ENCODE measurements around the gene ZNF428.

The ZNF428 gene

DNA sequence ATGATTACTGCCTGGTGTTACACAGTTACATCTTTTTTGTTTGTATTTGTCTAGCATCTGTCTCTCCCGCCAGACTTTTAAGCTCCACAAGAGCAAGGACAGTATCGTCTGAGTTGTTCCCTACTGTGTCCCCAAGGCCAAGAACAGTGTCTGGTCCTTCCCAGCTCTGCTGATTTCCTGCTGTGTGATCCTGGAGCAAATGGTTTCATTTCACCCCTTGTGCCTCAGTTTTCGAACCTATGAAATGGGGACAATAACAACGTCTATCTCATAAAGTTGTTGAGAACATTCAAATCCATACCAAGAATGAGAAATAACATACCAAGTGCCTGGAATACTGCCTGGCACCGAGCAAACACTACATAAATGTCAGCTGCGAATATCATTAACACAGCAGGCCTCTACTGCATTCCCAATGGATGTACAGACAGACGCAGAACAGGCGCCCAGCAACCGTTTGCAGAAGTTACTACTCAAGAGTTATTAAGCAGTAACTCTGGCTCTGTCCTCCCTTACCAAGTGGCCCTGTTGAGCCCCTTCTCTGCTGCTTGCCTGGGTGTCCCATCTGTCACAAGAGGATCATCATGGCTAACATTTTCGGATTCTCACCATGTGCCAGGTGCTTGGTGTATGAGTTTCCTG lies 55.5 kb downstream of the ZNF428 start:
- no peak for DNase-seq (ENCODE audit: low read depth)
- TF ChIP-seq, protein P1, sequence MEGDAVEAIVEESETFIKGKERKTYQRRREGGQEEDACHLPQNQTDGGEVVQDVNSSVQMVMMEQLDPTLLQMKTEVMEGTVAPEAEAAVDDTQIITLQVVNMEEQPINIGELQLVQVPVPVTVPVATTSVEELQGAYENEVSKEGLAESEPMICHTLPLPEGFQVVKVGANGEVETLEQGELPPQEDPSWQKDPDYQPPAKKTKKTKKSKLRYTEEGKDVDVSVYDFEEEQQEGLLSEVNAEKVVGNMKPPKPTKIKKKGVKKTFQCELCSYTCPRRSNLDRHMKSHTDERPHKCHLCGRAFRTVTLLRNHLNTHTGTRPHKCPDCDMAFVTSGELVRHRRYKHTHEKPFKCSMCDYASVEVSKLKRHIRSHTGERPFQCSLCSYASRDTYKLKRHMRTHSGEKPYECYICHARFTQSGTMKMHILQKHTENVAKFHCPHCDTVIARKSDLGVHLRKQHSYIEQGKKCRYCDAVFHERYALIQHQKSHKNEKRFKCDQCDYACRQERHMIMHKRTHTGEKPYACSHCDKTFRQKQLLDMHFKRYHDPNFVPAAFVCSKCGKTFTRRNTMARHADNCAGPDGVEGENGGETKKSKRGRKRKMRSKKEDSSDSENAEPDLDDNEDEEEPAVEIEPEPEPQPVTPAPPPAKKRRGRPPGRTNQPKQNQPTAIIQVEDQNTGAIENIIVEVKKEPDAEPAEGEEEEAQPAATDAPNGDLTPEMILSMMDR (IDR thresholded peaks at IDR 0.05; ENCODE audit: control insufficient read depth, extremely low read depth, insufficient read depth): no peak
- no peak overlapping the region for H3K4me3 ChIP-seq (ENCODE audit: low read depth, low read length)

DNA sequence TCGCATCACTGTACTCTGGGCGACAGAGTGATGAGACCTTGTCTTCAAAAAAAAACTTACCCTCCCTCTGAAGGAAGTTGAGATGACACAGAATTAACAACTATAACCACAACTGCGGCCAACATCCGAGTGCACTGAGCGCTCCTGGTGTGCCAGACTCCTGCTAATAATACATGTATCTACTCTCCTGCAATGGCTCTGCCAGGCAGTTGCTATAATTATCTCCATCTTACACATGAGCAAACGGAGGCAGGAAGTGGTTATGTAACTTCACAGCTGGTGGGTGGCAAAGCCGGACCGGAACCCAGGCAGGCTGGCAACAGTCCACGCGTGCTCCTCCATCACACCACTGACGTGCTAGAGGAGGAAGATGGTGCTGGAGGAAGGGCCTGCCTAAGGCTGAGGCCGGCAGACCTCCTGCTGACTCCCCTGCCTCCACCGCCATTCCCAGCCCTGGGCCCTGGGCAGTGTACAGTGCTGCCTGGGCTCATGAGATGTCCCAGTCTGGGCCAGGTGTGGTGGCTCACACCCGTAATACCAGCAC lies 56.7 kb downstream of the ZNF428 start:
- DNase-seq (ENCODE audit: low read depth): no peak
- TF ChIP-seq, protein P1 (IDR thresholded peaks at IDR 0.05; ENCODE audit: control insufficient read depth, extremely low read depth, insufficient read depth): no peak
- no peak overlapping the region for H3K4me3 ChIP-seq (ENCODE audit: low read depth, low read length)

DNA sequence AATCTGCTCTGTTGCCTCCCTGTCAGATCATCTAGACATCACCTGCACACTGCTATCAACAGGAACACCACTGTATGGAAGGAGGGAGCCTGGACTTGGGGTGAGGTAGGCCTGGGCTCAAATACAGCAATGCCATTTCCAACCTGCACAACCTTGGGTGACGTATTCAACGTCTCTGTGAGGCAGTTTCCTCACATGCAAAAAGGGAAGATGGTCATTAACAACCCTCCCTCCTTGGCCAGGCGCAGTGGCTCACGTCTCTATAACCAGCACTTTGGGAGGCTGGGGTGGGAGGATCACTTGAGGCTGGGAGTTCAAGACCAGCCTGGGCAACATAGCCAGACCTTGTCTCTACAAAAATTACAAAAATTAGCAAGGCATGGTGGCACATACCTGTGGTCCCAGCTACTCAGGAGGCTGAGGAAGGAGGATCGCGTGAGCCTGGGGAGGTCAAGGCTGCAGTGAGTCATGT lies 57.2 kb downstream of the ZNF428 start:
- TF ChIP-seq, protein P1 (IDR thresholded peaks at IDR 0.05; ENCODE audit: control insufficient read depth, extremely low read depth, insufficient read depth): no peak
- no peak overlapping the region for H3K4me3 ChIP-seq (ENCODE audit: low read depth, low read length)

DNA sequence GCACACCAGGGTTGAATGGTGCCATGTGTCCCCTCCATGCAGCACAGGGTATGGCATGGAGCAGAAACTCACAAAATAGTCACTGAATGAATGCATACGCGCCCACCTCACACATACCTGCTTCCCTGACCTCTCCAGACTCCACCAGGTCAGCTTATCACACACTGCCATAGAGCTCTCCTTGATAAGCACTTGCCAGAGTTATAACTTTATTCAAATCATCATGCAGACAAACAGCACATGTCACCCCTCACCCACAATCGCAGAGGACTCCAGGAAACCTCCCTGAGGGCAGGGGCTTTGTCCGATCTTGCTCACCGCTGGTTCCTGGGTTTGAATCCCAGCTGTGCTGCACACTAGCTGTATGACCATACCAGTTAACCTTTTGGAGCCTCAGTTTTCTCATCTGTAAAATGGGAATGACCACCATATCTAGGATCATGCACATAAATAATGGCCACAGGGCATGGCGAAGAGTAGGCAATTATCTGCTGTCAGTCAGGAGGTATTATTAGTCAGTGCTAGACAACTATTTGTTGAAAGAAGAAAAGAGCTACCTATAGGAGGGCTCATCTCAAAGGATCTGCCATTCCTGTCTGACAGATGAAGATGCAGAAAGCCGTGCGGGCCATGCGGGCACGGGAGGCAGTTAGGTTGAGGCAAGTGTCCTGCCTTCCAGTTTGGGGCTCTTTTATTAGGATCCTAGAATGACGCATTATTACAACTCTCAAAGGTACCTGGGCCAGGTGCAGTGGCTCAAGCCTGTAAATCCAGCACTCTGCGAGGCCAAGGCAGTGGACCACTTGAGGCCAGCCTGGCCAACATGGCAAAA lies 58.1 kb downstream of the ZNF428 start:
- DNase-seq (ENCODE audit: low read depth): no peak
- TF ChIP-seq, protein P1 (IDR thresholded peaks at IDR 0.05; ENCODE audit: control insufficient read depth, extremely low read depth, insufficient read depth): no peak
- no peak overlapping the region for H3K4me3 ChIP-seq (ENCODE audit: low read depth, low read length)

More for the DNA sequence above, 57.2 kb downstream of the ZNF428 start:
- DNase-seq (ENCODE audit: low read depth): no peak

DNA sequence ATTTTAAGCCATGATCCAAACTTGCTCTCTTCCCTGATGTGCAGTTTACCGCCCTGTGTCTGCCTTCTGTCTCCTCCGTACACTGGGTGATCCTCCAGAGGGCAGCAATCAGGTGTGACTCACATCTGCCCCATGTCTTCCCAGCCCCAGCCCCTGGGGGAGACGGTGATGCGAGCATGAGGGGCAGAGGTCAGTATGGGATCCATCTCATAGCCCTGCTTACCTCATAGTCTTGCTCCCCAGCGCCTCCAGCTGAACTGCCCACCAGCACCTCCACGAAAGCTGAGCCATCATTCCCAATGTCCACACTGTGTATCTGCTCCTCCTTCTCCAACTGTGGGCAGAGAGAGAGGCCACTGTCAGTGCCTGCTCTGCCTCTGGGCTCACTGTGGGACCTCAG lies 58.7 kb downstream of the ZNF428 start:
- DNase-seq (ENCODE audit: low read depth): no peak
- no peak overlapping the region for H3K4me3 ChIP-seq (ENCODE audit: low read depth, low read length)
- TF ChIP-seq, protein P1 (IDR thresholded peaks at IDR 0.05; ENCODE audit: control insufficient read depth, extremely low read depth, insufficient read depth): no peak
